Tibial nerve (tissue), 4 donors: ENCODE measurements around the gene CELA2B. TPM values are rescaled to one million over a fixed set of nuclear protein-coding genes. Genes with fewer than 3 reads are reported as not detected.

Experiments used
- DNase-seq, 2 donors: peaks; one replicate each; pipeline ENCODE4 v3.0.0-alpha.2; 2019; ENCODE audit warnings: low spot score in 2 of 2
- H3K27ac ChIP-seq, 4 donors: fragments of 200-600 bp; sonication (generic) in 3 of 4; one replicate each; pipeline ENCODE4 v1.5.1; 2017 to 2019; ENCODE audit warnings: mild to moderate bottlenecking in 1 of 4
- H3K27me3 ChIP-seq, 2 donors: fragments of 200-600 bp; sonication (generic) in 1 of 2; one replicate each; pipeline versions ENCODE4 v1.5.1 to v1.6.0; 2017 to 2019
- H3K36me3 ChIP-seq, 3 donors: fragments of 200-600 bp; sonication (generic); one replicate each; pipeline ENCODE4 v1.5.1; 2018 to 2019
- H3K4me1 ChIP-seq, 4 donors: fragments of 200-600 bp; sonication (generic) in 3 of 4; one replicate each; pipeline ENCODE4 v1.5.1; 2017 to 2019
- H3K4me3 ChIP-seq, 4 donors: fragments of 200-600 bp; sonication (generic) in 3 of 4; one replicate each; pipeline ENCODE4 v1.5.1; 2017 to 2019; ENCODE audit warnings: mild to moderate bottlenecking in 1 of 4, moderate library complexity in 1 of 4
- H3K9me3 ChIP-seq, 4 donors: fragments of 200-600 bp; sonication (generic) in 3 of 4; one replicate each; pipeline ENCODE4 v1.5.1; 2017 to 2019
- EP300 ChIP-seq, 2 donors: sonication (generic); formaldehyde crosslinking; IDR thresholded peaks; one replicate each; pipeline ENCODE4 v1.6.1; 2017; ENCODE audit warnings: antibody characterized with exemption in 2 of 2, mild to moderate bottlenecking in 1 of 2
- POLR2A ChIP-seq, 2 donors: fragments of 450-650 bp; IDR thresholded peaks; one replicate each; pipeline ENCODE4 v1.6.1; 2017; ENCODE audit warnings: antibody characterized with exemption in 2 of 2, mild to moderate bottlenecking in 2 of 2, moderate library complexity in 2 of 2
- WGBS, 2 donors: methylation state at CpG; one replicate each; pipeline ENCODE4 v1.1.5; 2018; 5-methylcytosine and 5-hydroxymethylcytosine counted together
- total RNA-seq, 4 donors: library from RNA; depleted of rRNA; stranded (reverse); fragments of >200 nt; gene quantifications; one replicate each; pipeline ENCODE4 v1.1.0, GENCODE V29; 2016
- TF ChIP-seq, protein P1 (sequence below), 5 experiments: fragments of 200-600 bp in 3 of 5; fragments of 450-650 bp in 2 of 5; sonication (generic) in 3 of 5; IDR thresholded peaks; one replicate each; pipeline ENCODE4 v1.5.1; 2016 to 2019; ENCODE audit warnings: antibody characterized with exemption in 5 of 5, mild to moderate bottlenecking in 3 of 5, moderate library complexity in 2 of 5

Gene CELA2B
- total RNA-seq, 4 donors from 2014 or later: not detected

DNA sequence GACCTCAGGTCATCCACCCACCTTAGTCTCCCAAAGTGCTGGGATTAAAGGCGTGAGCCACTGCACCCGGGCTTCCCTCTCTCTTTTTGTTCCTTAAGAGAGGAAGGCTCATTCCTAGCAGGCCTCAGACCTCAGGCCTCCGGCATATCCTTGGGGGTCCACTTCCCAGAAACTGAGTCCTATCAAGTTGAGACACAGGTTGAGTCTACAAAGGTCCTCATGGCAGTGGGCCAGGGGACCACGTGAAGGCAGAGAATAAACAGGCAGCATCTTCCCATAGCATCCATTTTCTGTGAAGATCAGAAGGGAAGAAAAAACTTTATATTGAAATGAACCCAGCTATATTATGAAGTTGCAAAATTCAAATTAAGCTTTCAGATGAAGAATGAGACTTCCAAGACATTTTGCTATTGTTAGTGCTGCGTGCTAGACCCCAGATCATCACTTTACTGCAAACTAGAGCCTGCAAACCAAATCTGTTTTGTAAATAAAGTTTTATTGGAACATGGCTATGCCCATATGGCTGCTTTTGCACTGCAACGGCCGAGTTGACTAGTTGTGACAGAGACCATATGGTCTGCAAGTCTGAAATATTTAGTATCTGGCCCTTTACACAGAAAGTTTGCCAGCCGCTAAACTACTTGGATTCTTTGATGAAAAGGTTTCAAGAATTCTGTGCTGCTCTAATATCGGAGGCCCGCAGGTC, 22.9 kb upstream of the CELA2B start:
- no peak overlapping the region for H3K27ac ChIP-seq
- no peak for DNase-seq
- TF ChIP-seq, protein P1, sequence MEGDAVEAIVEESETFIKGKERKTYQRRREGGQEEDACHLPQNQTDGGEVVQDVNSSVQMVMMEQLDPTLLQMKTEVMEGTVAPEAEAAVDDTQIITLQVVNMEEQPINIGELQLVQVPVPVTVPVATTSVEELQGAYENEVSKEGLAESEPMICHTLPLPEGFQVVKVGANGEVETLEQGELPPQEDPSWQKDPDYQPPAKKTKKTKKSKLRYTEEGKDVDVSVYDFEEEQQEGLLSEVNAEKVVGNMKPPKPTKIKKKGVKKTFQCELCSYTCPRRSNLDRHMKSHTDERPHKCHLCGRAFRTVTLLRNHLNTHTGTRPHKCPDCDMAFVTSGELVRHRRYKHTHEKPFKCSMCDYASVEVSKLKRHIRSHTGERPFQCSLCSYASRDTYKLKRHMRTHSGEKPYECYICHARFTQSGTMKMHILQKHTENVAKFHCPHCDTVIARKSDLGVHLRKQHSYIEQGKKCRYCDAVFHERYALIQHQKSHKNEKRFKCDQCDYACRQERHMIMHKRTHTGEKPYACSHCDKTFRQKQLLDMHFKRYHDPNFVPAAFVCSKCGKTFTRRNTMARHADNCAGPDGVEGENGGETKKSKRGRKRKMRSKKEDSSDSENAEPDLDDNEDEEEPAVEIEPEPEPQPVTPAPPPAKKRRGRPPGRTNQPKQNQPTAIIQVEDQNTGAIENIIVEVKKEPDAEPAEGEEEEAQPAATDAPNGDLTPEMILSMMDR (IDR thresholded peaks at IDR 0.05): no peak
- TF ChIP-seq EP300 (IDR thresholded peaks at IDR 0.05) (no peak), POLR2A (IDR thresholded peaks at IDR 0.05) (no peak)
- H3K27me3 ChIP-seq: no peaks in the 10 kb centered on the region
- no peak overlapping the region for H3K4me3 ChIP-seq
- WGBS, 2 donors: 81 to 85% methylated on average over 10 of the region's 10 CpGs
- peaks cover 0 to 4% (median 0%) of the 10 kb centered on the region in 4 donors for H3K9me3 ChIP-seq
- H3K4me1 ChIP-seq: no peaks in the 10 kb centered on the region
- no peaks in the 10 kb centered on the region for H3K36me3 ChIP-seq

DNA sequence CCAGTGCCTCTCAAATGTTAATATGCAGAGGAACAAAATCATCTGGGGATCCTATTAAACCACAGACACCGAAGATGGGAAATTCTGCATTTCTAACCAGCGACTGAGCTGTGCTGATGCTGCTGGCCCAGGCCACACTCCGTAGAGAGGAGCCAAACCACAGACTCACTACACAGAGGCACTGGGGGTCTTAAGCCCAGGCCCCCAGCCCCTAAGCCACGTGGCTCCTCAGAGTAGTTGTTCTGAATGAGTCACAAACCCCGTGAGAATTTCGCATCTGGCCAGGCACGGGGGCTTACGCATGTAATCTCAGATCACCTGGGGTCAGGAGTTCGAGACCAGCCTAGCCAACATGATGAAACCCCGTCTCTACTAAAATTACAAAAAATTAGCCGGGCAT, 22.2 kb upstream of the CELA2B start:
- Histone ChIP-seq H3K4me1 (no peaks in the 10 kb centered on the region), H3K27me3 (no peaks in the 10 kb centered on the region), H3K36me3 (no peaks in the 10 kb centered on the region), H3K4me3 (no peak overlapping the region), H3K27ac (no peak overlapping the region), H3K9me3 (peaks cover 0 to 4% (median 0%) of the 10 kb centered on the region in 4 donors)
- TF ChIP-seq EP300 (IDR thresholded peaks at IDR 0.05) (no peak), POLR2A (IDR thresholded peaks at IDR 0.05) (no peak)
- TF ChIP-seq, protein P1 (IDR thresholded peaks at IDR 0.05): no peak
- DNase-seq: no peak
- 70 to 84% methylated on average over 11 of the region's 11 CpGs for WGBS, 2 donors

DNA sequence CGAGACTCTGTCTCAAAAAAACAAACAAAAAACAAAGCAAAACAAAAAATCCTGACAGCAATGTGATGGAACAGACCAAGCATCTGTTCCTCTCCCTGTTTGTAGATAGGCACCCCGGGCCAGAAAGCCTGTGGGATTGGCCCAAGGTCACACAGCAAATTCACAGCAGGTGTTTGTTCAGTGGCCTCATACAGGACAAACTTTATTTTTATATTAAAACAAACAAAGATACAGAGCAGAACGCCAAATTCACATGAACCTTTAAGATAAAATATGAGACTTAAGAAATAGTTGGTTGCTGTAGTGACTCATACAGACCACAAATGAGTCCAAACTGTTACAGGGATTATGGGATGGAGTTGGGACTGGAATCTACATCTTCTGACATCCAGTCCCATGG, 21.6 kb upstream of the CELA2B start:
- Histone ChIP-seq H3K9me3 (peaks cover 0 to 4% (median 0%) of the 10 kb centered on the region in 4 donors), H3K4me1 (no peaks in the 10 kb centered on the region), H3K27me3 (no peaks in the 10 kb centered on the region), H3K27ac (no peak overlapping the region), H3K4me3 (no peak overlapping the region), H3K36me3 (no peaks in the 10 kb centered on the region)
- no peak for DNase-seq
- WGBS, 2 donors: 67 to 69% methylated on average over 3 of the region's 3 CpGs
- TF ChIP-seq POLR2A (IDR thresholded peaks at IDR 0.05): no peak
- TF ChIP-seq EP300 (IDR thresholded peaks at IDR 0.05): no peak
- TF ChIP-seq, protein P1 (IDR thresholded peaks at IDR 0.05): no peak

DNA sequence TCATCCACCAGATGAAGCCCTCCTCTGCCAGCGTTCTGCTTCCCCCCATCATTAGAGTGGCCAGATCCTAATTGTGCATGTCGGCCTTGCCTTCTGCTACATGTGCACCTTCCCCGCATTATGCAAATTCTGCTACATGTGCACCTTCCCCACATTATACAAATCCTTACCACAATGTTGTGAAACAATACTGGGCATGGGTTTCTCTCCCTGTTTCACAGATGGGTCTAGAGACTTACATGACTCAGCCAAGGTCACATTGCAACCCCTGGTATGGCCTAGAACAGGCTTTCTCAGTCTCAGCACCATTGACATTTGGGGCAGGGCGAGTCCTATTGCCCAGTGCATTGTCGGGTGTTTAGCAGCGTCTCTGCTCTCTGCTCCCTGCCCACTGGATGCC, 20.4 kb upstream of the CELA2B start:
- Histone ChIP-seq H3K4me3 (no peak overlapping the region), H3K27ac (no peak overlapping the region), H3K4me1 (no peaks in the 10 kb centered on the region), H3K36me3 (no peaks in the 10 kb centered on the region), H3K9me3 (peaks cover 0 to 4% (median 0%) of the 10 kb centered on the region in 4 donors), H3K27me3 (no peaks in the 10 kb centered on the region)
- DNase-seq: no peak
- TF ChIP-seq, protein P1 (IDR thresholded peaks at IDR 0.05): no peak
- TF ChIP-seq EP300 (IDR thresholded peaks at IDR 0.05) (no peak), POLR2A (IDR thresholded peaks at IDR 0.05) (no peak)
- WGBS, 2 donors: 66 to 86% methylated on average over 3 to 6 of the region's 6 CpGs

DNA sequence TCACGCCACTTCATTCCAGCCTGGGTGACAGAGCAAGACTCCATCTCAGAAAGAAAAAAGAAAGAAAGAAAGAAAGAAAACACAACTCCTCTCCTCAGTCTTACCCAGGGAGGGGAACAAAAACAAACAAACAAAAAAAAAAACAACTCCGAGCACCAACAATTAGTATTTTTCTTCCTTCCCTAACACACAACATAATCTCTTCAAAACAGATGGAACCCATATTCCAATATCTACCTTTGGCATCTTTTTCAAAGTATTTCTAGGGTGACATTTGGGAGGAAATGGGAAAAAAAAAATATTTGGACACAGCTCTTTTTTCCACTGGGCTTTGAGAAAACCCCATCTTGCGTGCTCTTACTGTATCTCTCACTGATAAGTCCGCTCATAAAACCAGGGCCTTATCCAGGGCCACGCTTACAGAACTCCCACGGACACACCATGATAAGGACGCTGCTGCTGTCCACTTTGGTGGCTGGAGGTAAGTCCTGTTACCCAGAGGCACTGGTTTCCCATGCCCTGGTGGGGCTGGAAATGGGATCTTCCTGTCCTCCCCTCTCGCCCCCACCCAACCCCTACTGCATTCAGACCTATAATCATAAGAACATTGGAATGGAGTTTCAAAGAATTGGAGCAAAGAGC, 19.5 kb upstream of the CELA2B start, which contains the start of gene CELA2A:
TSS of gene CELA2A (plus strand) at position 420 of the 642 bp plus-strand sequence. CDS start at position 442, 22 bp downstream.
- H3K36me3 ChIP-seq: no peaks in the 10 kb centered on the region
- DNase-seq: no peak
- no peak within 1 kb of the TSS for H3K27ac ChIP-seq
- no peaks in the 10 kb centered on the region for H3K4me1 ChIP-seq
- H3K4me3 ChIP-seq: no peak within 1 kb of the TSS
- no peaks in the 10 kb centered on the region for H3K9me3 ChIP-seq
- TF ChIP-seq POLR2A (IDR thresholded peaks at IDR 0.05) (no peak), EP300 (IDR thresholded peaks at IDR 0.05) (no peak)
- TF ChIP-seq, protein P1 (IDR thresholded peaks at IDR 0.05): no peak
- no peaks in the 10 kb centered on the region for H3K27me3 ChIP-seq
- 81 to 93% methylated on average over 8 of the region's 8 CpGs for WGBS, 2 donors
